ENCODE data around the gene RFX1.

RFX1 gene

DNA sequence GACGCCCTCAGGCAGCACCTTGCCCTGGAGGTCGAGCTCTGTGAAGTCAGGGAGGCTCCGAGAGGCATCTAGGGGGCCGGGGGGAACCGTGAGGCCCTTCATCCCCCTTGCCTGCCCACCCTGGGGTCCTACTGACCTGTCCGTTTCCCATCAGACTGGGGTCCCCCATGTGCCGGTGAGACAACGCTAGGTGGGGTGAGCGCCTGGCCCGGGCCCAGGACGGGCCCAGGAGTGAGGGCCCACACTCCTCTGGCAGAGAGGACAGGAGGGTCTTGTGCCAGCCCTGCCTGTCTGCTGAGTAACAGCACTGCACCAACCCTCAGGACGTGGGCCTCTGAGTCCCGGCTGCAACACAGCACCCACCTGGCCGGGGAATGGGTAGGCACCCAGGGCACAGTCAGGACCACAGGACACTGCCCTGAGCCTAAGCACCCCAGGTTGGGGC lies 39.4 kb downstream of the RFX1 start:
- no peak overlapping the region for H3K4me3 ChIP-seq (ENCODE audit: low read depth in 1 of 2, low read length in 1 of 2)
- H3K36me3 ChIP-seq, result peaks cover 91% of the 10 kb centered on the region
- H3K27me3 ChIP-seq, result no peaks in the 10 kb centered on the region
- no peak overlapping the region for H3K27ac ChIP-seq
- TF ChIP-seq, protein P1, sequence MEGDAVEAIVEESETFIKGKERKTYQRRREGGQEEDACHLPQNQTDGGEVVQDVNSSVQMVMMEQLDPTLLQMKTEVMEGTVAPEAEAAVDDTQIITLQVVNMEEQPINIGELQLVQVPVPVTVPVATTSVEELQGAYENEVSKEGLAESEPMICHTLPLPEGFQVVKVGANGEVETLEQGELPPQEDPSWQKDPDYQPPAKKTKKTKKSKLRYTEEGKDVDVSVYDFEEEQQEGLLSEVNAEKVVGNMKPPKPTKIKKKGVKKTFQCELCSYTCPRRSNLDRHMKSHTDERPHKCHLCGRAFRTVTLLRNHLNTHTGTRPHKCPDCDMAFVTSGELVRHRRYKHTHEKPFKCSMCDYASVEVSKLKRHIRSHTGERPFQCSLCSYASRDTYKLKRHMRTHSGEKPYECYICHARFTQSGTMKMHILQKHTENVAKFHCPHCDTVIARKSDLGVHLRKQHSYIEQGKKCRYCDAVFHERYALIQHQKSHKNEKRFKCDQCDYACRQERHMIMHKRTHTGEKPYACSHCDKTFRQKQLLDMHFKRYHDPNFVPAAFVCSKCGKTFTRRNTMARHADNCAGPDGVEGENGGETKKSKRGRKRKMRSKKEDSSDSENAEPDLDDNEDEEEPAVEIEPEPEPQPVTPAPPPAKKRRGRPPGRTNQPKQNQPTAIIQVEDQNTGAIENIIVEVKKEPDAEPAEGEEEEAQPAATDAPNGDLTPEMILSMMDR (IDR thresholded peaks at IDR 0.05), result no peak
- H3K9me3 ChIP-seq, result no peaks in the 10 kb centered on the region
- H3K4me1 ChIP-seq (ENCODE audit: control insufficient read depth in 1 of 2, insufficient read depth in 1 of 2, low read depth in 1 of 2, low read length in 1 of 2), result no peaks in the 10 kb centered on the region

DNA sequence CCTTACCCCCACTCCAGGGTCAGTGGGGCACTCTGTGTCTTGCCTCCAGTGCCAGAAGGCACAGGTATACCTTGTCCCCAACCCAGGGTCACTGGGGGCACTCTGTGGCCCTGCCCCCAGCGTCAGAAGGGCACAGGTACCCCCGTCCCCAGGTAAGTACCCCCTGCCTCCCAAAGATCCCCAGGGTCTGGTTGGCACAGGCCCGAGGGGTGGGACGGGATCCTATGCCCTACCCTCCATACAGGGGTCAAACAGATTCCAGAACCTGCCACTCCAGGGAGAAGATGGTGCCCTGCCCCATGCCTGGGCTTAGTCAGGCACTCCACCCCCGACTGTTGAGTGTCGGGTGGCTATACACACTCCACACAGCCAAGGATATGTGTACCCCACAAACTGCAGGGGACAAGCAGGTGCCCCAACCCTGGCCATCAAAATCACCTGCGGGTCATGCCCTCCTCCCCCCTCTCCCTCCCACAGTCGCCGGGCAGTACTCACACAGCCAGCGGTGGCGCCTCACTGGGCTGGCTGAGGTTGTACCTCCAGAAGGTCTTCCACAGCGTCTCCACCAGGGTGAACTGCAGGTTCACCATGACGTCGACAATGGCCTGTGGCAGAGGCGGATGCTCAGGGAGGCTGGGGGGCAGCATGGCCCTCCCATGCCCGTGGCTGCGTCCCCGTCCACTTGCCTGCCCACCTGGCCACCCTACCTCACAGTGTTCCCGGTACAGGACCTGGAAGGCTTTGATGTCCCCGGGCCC lies 40.0 kb downstream of the RFX1 start:
- TF ChIP-seq, protein P1 (IDR thresholded peaks at IDR 0.05), result no peak
- H3K9me3 ChIP-seq, result no peaks in the 10 kb centered on the region
- no peak overlapping the region for H3K27ac ChIP-seq
- no peaks in the 10 kb centered on the region for H3K4me1 ChIP-seq (ENCODE audit: control insufficient read depth in 1 of 2, insufficient read depth in 1 of 2, low read depth in 1 of 2, low read length in 1 of 2)
- peaks cover 92% of the 10 kb centered on the region for H3K36me3 ChIP-seq
- no peaks in the 10 kb centered on the region for H3K27me3 ChIP-seq
- H3K4me3 ChIP-seq (ENCODE audit: low read depth in 1 of 2, low read length in 1 of 2), result no peak overlapping the region

DNA sequence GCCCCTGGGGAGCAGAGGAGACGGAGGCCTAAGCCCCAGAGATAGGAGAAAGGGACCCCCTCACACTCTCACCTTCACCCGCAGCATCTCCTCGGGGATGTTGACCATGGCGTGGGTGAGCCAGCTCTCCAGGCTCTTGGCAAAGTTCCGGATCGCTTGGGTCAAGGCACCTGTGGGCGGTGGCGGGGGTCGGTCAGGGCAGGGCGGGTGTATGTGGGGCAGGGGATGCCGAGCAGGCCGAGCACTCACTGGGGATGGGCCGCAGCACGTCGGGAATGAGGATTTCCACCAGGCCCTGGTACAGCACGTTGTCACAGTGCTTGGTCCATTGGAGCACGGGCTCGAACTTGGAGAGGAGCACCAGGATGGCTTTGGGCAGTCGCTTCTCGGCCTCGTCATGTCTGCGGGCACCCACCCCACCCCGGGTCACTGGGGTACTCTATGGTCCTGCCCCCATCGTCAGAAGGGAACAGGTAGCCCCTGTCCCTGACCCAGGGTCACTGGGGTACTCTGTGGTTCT lies 40.7 kb downstream of the RFX1 start:
- Histone ChIP-seq H3K4me1 (ENCODE audit: control insufficient read depth in 1 of 2, insufficient read depth in 1 of 2, low read depth in 1 of 2, low read length in 1 of 2) (no peaks in the 10 kb centered on the region), H3K27ac (no peak overlapping the region), H3K27me3 (no peaks in the 10 kb centered on the region), H3K9me3 (no peaks in the 10 kb centered on the region), H3K36me3 (peaks cover 98% of the 10 kb centered on the region), H3K4me3 (ENCODE audit: low read depth in 1 of 2, low read length in 1 of 2) (no peak overlapping the region)
- TF ChIP-seq, protein P1 (IDR thresholded peaks at IDR 0.05), result no peak

DNA sequence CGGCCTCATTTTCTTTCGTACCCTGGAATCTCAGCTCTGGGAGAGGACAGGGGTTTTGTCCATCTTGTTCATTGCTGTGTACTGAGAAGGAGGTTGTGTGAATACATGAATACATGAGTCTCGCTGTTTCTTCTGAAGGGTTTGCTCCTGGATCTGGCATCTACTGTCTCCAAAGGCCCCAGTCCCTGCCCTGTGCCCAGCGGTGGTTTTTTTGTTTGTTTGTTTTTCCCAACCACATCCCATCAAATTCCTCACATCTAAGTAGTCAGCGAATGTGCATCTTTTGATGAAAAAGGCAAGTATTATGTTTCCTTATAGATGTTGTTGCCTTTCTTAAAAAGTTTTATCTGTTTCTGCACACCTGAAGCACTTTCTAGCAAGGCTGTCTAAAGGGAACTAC lies 41.3 kb downstream of the RFX1 start:
- Histone ChIP-seq H3K4me3 (ENCODE audit: low read depth in 1 of 2, low read length in 1 of 2) (no peak overlapping the region), H3K4me1 (ENCODE audit: control insufficient read depth in 1 of 2, insufficient read depth in 1 of 2, low read depth in 1 of 2, low read length in 1 of 2) (no peaks in the 10 kb centered on the region), H3K27ac (no peak overlapping the region), H3K36me3 (peaks cover 99% of the 10 kb centered on the region), H3K9me3 (no peaks in the 10 kb centered on the region), H3K27me3 (no peaks in the 10 kb centered on the region)
- TF ChIP-seq, protein P1 (IDR thresholded peaks at IDR 0.05), result no peak

DNA sequence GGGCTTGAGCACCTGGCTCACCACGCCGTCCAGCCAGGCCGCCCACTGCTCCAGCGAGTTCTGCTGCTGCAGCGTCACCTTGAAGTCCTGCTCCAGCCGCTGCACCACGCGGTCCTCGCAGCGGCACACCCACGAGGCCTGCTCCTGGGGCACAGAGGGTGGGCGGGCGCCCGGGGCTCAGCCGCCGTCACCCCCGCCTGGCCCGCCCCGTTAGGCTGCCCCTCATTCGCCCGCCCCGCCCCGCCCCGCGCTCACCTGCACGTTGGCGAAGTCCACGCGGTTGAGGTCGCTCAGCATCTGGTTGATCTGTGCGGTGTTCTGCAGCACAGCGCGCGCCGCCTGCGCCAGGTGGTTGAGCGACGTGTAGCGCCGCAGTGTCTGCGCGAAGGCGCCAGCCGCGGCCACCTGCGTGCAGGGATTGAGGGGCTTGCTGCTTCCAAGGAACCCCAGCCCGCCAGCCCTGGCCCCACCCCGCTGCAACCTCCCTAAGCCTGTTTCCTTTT lies 42.5 kb downstream of the RFX1 start:
- Histone ChIP-seq H3K27me3 (no peaks in the 10 kb centered on the region), H3K9me3 (no peaks in the 10 kb centered on the region), H3K4me3 (ENCODE audit: low read depth in 1 of 2, low read length in 1 of 2) (no peak overlapping the region), H3K4me1 (ENCODE audit: control insufficient read depth in 1 of 2, insufficient read depth in 1 of 2, low read depth in 1 of 2, low read length in 1 of 2) (no peaks in the 10 kb centered on the region), H3K27ac (no peak overlapping the region), H3K36me3 (peaks cover 99% of the 10 kb centered on the region)
- TF ChIP-seq, protein P1 (IDR thresholded peaks at IDR 0.05), result no peak
